GM18868 (cell line): ENCODE data around the gene ATP7B.

Experiments
- ATAC-seq: cut with Tn5 transposase; IDR thresholded peaks from one replicate; pipeline ENCODE4 v1.9.1; 2021; ENCODE audit warnings: mild to moderate bottlenecking, moderate library complexity; ENCODE audit not compliant: unreplicated experiment

ATP7B gene

DNA sequence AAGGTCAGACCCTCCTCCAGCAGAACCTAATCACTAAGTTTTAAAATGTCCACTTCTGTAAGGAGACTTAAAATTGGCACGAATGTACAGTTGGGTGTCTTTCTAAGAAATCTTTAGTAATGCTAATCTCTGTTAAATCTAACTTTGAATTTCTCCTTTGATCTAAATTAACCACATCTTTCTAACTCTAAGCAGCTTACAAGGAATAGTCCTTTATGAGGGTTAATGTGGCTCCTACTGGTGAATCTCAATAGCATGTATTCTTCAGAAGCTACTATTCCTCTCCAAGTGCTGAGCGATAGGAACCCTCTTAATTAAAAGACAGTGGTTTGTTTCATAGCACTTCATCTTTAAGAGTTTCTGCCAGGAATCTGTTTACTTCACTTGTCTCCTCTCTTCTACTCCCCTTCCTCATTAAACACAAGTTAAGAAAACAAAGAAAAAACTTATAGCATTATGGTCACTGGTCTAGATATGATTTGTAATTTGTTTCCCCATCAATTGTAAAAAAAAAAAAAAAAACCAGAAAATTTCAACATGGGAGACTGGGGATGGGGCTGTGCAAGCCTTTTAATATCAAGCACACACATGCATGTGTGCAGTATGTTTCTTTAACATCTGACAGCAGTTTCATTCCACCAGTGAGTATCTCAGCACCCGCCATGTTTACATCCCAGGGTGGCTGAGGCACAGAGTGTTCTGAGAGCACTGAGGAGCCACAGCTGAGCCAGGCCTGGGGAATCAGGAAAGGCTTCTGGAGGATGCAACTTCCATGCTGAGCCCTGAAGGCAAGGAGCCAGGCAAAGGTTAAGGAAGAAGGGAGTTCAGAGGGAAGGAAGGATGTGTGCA lies 57.7 kb downstream of the ATP7B start:
- ATAC-seq = no peak

DNA sequence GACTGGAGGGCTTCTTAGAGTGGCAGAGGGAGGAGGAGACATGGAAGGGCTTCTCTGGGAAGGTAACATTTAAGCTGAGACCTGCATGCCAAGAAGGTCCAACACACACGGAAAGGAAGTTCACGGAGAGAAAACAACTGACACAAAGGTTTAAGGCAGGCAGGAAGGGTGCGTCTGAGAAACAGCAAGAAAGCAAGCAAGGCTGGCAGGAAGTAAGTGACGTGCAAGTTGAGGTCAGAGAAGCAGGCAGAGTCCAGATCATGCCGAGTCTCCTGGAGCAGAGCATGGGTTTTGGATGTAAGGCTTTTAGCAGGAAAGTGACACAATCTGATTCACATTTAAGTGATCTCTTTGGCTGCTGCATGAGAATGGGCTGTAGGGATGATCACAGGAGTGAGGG lies 60.5 kb downstream of the ATP7B start:
- ATAC-seq = no peak

DNA sequence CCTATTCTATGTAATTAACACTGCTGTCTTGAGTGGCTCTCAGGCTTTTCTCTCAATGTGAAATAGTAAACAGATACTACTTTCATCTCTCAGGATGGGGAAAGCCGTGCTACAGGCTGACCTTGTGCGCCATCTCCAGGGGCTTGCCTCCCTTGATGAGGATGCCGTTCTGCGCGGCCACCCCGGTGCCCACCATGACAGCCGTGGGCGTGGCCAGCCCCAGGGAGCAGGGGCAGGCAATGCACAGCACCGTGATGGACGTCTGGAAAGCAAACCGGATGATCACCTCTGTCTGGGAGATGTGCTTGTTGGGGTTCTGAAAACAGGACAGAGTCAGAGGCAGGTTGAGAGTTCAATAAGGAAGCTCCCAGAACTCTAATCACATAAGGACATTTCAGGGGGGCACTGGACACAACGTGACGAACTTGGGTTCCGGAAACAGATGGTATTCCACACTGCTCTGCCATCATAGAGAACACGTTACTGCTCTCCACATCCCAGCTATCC lies 65.0 kb downstream of the ATP7B start:
- ATAC-seq = no peak

DNA sequence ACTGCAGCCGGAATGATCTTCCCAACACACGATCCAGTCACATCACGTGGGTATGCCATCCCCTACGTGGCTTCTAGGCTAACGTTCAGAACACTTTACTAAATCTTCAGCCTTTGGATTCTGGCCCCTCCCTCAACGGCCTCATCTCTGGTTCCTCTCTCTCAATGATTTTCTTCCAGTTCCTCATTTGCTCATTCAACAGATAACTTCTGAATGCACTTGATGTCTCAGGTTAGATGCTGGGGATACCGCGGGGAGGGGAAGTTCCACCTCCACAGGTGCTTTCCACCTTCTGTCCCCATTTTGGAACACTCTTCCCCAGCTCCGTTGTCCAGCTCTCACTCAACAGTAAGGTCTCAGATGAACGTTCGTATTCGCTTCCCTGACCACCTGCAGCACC lies 66.1 kb downstream of the ATP7B start:
- peak; percentile 91 for ATAC-seq

DNA sequence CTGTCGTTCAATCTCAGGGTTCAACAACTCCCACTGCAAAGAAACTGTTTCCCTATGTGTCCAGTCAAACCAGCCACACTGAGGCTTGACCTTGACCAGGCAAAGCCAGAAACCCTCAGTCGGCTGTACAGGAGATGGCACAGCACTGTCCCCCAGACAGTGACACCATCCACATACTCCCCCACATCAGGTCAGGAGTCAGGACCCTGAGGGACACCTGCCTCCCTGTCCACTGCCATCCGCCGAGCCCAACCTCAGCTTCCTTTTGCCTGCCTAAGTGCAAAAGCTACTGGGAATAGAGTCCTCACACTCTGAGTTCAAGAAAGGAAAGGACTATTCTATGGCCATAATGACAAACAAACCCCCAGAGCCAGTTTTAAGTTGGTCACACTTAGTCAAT lies 66.8 kb downstream of the ATP7B start:
- ATAC-seq = no peak

DNA sequence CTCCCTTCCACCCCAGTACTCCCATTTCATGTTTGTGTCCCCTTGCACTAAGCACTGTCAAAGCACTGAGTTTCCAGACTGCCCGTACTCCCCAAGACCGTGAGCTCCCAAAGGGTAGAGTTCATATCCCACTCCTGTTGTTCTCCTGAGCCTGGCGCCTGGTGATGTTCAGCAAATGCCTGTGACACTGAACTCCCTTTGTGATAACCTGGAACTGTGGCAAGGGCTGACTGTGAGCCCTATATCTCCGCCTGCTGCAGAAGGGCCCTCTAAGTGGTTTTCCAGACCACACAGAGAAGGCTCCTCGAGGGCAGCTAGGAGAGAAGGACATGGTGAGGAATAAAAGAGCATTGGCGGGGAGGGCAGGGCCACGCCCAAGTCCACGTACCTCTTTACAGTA lies 67.5 kb downstream of the ATP7B start:
- no peak for ATAC-seq

DNA sequence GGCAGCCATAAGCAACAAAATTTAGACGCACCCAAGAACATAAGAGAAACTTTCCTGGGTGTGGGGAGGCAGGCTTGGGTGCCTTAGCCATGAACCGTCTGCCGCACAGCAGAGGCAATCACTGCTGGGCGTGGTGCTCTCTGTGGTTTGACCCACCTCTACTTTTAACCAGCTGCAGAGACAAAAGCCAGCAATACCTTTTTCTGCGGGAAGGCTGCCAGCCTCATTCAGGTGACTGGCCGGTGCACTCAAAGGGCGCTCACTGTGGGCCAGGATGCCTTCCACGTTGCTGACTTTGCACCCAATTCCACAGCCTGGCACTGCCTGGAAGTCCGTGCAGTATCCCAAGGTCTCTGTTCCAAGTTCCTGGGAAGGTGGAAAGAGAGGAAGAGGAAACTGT lies 69.1 kb downstream of the ATP7B start:
- no peak for ATAC-seq

DNA sequence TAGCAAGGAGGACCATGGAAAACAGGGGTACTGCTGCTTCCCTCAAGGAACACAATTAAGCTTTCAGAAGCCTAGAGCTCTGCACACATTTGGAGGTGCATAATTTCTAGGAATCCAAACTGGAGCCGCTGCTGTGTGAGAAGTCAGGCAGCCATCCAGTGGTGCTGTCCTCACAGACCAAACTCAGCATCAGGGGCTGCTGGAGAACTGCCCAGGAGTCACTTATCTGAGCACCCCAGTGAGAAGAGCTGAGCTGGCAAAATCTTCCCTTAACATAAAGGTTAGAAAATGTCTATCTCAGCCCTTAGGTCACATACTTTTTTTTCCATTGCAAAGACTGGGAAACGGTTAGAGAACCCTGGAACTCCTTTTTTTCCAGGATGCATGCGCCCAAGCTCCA lies 72.8 kb downstream of the ATP7B start:
- ATAC-seq = no peak

DNA sequence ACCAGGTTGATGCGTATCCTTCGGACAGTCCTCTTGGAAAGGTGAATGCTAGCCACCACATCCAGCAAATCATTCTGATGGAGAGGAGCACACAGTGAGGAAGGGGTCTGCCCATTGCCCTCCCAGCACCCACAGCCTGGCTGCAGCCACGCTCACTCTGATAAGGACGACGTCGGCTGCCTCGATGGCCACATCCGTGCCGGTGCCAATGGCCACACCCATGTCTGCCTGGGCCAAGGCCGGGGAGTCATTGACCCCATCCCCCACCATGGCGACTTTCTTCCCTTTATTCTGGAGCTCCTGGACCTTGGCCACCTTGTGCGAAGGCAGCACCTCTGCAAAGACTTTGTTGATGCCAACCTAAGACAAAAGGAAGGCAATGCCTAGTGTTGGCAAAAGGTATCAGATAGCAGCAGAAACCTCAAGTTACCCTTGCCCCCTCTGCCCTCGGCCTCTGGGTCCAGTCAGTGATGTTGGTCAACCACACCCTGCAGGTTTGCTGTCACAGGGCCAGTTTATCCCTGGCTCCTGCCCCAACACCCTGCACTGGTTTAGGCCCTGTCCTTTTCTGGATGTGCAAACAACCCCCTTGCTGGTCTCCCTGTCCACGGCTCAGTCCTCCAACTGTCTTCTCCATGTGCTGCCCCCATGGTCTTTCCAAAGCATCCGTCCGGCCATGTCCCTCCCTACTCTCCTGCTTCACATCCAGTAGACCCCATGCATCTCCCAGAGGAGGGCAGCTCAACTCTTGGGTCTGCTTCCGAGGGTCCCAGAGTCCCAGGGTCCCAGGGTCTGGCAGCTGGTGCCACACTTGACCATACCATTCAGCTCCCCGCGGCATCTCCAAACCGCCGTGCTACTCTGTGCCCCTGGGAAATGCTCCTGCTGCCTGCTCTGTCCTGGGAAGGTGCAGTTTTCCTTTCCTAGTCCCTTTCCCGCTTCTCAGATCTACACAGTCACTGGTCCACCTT lies 73.6 kb downstream of the ATP7B start:
- ATAC-seq = no peak

DNA sequence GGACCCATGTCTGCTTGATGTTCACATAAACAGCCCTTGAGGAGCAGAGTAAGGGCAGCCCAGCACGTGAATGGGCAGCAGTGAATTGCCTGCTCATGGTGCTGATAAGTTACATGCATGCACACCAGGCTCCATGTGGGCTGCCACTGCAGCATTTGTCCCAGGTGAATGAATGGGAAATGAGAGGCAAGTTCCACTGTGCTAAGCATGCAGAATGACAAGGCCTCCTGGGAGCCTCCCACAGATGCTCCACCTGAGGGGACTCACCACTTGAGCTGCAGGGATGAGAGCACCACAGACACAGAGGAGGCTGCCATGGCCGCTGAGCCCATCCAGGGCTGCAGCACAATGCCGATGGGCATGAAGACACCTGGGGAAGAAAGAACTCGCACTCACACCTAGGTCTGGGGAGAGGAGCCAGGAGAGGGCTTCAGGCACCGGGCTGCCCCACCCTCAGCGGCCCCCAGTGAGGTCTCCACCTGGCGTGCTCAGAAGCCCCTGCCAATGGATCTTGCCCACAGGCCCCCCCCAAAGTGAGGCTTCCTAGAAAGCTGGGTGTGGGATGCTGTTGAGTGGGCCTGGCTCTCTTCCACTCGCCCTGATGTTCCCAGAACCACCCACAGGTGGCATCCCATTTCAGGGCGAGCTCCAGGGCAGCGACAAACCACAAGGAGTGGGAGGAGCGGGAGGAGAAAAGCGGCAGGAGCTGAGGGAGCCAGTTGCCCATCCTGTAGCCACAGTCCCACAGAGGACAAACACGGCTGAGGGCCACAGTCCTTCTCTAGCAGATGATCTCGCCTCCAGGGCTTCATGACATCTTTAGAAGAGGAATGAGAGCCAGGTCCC lies 75.7 kb downstream of the ATP7B start:
- no peak for ATAC-seq

DNA sequence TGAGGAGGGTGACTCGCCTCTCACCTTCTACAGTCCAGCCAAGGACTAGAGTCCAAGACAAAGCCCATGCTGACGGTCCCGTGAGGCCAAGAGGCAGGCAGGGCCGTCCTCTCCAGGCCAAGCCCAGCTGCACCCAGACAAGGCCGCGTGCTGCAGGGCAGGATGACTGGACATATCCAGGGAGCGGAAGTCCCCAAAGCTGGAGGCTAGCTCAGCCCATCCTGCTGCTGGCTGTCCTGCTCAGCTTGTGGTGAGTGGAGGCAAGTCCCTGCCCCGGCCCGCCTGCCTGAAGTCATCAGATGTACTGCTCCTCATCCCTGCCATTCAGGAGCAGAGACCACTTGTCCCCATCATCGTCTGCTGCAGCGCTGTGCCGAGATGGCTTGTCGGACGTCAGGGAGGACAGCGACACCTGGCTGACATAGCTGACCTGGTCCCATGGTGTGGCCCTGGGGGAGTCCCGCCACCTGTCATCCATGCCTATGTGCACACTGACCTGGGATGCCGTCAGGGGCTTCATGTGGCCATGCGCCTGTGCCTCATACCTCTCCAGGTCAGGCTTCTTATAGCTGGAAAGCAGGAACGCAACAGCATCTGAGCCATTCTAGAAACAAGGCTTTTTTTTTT lies 76.7 kb downstream of the ATP7B start:
- no peak for ATAC-seq

DNA sequence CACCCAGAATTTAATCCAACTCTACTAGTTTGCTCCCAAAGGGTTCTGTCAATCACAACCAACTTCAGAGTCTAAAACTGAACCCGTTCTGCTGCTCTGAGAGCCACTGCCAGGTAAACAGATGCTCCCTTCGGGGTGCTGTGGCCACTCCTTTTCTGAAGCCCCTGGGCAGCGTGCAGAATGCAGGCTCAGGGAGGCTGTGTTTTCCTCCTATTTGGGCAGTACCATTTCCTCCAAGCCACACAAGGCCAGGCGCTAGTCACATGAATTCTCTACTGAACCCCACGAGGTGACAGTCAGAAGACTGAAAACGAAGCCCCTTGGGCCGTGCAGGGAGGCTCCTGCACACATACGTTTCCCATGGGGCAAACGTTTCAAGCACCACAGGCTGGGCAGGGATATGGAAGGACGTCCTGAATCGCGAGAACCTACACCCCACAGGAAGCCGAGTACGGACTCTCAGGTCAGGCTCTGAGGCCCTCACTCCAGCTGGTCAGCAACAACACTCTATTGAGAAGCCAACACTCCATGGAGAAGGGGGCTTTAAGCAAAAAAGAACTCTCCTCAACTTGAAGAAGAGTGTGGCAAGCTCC lies 77.7 kb downstream of the ATP7B start:
- ATAC-seq = no peak

DNA sequence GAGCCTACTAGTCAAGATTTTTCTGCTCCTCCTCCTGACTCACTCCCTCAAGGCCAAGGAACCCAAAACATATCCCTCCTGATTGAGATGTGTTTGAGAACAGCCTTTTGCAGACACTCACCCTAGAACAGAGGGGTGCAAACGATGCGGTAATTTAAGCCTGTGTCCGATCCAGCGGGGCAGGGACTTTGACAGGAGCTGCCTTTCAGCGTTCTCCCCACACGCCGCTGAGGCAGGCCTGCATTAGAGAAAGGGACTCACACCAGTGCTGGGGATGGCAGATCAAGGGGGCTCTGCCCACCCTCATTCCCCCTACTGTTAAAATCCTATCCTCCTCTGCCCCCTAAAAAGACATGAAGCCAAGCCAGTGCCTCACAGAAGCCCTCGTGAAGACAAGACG lies 79.0 kb downstream of the ATP7B start:
- no peak for ATAC-seq

DNA sequence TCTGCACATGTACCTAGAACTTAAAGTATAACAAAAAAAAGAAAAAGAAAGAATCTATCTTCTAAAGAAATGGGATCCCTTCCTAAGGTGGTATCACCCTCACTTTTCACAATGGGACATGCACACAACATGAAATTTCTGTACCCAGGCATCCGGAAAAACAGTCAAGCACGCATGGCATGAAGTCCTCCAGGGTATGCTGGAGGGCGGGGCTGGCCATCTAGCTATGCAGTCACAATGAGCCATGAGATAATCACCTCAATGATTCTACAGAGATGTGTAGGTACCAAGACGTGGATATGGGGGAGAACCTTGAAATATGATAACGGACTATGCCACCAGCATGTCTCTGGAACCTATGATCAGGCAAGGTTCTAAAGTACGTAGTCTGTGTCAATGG lies 79.6 kb downstream of the ATP7B start:
- no peak for ATAC-seq

DNA sequence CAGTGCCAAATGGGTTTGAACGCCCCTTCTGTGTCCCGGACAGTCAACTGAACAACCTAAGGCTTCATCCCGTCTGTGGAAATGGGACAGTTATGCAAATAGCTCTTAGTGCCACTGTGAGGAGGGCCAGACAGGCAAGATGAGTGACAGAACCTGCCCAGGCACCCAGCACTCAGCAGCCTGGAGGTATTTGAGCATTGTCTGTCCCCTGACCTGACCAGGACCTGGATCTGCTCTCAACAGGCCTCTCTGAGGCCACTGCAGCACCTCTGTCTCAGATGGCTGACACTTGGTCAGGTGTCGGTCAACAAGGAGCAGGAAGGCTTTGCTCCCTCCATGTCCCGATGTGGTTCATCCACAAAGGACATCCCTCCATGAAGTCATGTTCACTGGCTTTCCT lies 81.6 kb downstream of the ATP7B start:
- ATAC-seq = no peak

DNA sequence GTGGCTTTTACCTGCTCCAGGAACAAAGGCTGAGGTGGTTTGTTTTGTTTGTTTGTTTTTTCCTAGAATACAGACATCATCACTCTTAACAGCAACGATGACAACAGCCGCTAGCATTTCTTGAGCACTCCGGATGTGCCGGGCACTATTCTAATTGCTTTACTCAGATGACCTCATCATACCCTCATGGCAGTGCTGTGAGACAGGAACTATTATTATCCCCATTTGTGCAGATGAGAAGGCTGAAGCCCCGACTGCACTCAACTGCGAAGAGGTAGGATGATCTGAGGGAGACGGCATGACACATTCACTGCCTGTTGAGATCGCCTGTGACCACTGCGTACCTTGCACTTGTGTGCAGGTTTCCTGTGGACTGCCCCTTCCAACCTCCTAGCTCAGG lies 83.0 kb downstream of the ATP7B start:
- ATAC-seq = no peak

DNA sequence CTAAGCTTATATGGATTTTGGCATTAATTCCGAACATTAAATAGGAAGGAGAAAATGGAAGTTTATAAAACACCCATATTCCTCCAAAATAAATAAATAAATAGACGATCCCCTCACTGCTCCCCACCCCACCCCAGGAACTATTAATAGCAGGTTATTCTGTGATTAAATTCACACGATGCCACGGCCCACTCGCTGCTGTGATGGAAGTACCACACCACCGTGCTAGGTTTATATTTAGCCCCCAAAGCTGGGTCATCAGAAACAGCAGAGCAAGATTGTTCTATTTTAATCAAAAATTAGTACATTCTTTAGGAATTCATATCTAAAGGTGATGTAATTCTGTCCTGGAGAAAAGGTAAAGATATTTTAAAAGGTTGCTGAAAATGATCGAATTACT lies 84.1 kb downstream of the ATP7B start:
- ATAC-seq = no peak

DNA sequence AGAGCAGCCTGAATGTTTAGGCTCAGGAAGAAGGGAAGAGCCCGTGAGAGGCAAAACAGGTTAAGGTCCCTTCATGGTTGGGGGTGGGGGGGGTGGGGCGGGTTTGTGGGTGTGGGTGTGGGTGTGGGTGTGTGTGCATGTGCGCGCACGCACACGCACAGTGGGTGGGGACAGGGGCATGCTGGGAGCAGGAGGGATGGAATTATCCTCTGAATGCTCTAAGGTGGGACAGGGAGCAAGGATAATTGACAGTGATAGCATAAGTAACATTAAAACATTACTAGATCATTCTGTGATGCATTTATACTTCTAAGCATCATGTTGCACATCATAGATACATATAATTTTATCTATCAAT lies 84.7 kb downstream of the ATP7B start:
- no peak for ATAC-seq

DNA sequence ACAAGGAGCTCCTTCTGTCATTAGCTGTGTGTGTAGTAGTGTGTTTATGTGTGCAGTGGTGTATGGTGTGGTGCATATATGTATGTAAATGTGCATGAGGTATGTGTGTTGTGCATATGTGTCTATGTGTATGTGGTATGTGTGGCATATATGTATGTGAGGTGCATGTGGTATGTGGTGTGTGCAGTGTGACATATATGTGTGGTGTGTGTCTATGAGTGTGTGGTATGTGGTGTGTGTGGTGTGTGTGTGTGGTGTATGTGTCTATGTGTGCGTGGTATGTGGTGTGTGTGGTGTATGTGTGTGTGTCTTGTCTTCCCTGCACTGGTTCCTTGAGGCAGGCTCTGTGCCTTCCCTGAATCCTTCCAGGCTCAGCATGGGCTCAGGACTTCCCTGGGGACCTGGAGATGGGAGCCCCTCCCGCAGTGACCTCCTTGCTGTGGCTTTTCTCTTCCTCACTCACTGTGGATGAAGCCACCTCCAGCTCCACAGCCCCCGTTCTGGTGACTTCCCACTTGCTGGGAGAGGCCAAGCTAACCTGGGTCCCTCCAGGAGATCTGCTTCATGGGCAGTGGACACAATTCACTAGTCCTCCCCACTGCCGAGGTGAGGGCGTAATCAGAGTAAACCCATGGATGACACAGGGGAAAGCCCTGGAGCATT lies 85.3 kb downstream of the ATP7B start:
- no peak for ATAC-seq
